IMR-90 (cell line): ENCODE results near the gene RAB39A. TPM values are rescaled to one million over a fixed set of nuclear protein-coding genes. Genes with fewer than 3 reads are reported as not detected.

Source experiments
- ATAC-seq: fragments of 200-7000 bp; cut with Tn5 transposase; 2 replicates; pipeline ENCODE4 v1.9.1; 2020; ENCODE audit warnings: low read depth, mild to moderate bottlenecking, moderate library complexity
- BruUV-seq: library from RNA; stranded (reverse); fragments of 400-500 nt; replicated peaks from 2 replicates; lab custom pipeline; 2021; lab: Mats Ljungman, UMichigan
- CTCF ChIA-PET: fragments of 300-600 bp; formaldehyde crosslinking; extraction: SDS; loops from one replicate; lab custom pipeline; 2021; ENCODE audit warnings: antibody characterized with exemption; lab: Yijun Ruan, JAX
- POLR2A ChIA-PET: fragments of 300-600 bp; sonication (Branson Sonifier 250); formaldehyde crosslinking; loops from one replicate; lab custom pipeline; 2022; ENCODE audit warnings: antibody characterized with exemption; ENCODE audit not compliant: unreplicated experiment; lab: Charles Lee
- DNase-seq: peaks from one replicate; pipeline ENCODE4 v3.0.0; 2013
- H2AFZ ChIP-seq: replicated peaks from 2 replicates; pipeline ENCODE3; 2013; ENCODE audit warnings: low read length, mild to moderate bottlenecking; ENCODE audit not compliant: poor library complexity
- H2AK5ac ChIP-seq: 2 replicates; pipeline ENCODE4 v1.6.1; 2013; ENCODE audit warnings: low read depth, low read length, inconsistent platforms
- H2AK9ac ChIP-seq: replicated peaks from 2 replicates; pipeline ENCODE3; 2013; ENCODE audit warnings: mild to moderate bottlenecking, low read depth, low read length, moderate library complexity; ENCODE audit not compliant: poor library complexity
- H2BK120ac ChIP-seq: 2 replicates; pipeline ENCODE4 v1.6.1; 2013; ENCODE audit warnings: low read depth, low read length, inconsistent platforms
- H2BK15ac ChIP-seq: 3 replicates; pipeline ENCODE4 v1.6.1; 2013; ENCODE audit warnings: low read depth, low read length, inconsistent platforms
- H2BK20ac ChIP-seq: 2 replicates; pipeline ENCODE4 v1.6.1; 2013; ENCODE audit warnings: low read depth, mild to moderate bottlenecking, inconsistent platforms, low read length, moderate library complexity
- H2BK5ac ChIP-seq: 2 replicates; pipeline ENCODE4 v1.6.1; 2013; ENCODE audit warnings: mild to moderate bottlenecking, low read depth, low read length, inconsistent platforms; ENCODE audit not compliant: poor library complexity, severe bottlenecking
- H3K14ac ChIP-seq: replicated peaks from 2 replicates; pipeline ENCODE4 v1.6.1; 2013; ENCODE audit warnings: low read depth, low read length, inconsistent platforms
- H3K18ac ChIP-seq: 2 replicates; pipeline ENCODE4 v1.6.1; 2013; ENCODE audit warnings: low read depth, low read length, control low read depth
- H3K23ac ChIP-seq: 2 replicates; pipeline ENCODE4 v1.6.1; 2013; ENCODE audit warnings: low read depth, low read length, inconsistent platforms
- H3K27ac ChIP-seq: 2 replicates; pipeline ENCODE4 v1.5.1; 2013; ENCODE audit warnings: mild to moderate bottlenecking, control low read depth, low read length; ENCODE audit not compliant: insufficient read depth
- H3K27me3 ChIP-seq: 2 replicates; pipeline ENCODE4 v1.6.1; 2013; ENCODE audit warnings: low read length; ENCODE audit not compliant: control insufficient read depth, insufficient read depth
- H3K36me3 ChIP-seq: 2 replicates; pipeline ENCODE4 v1.6.1; 2013; ENCODE audit warnings: low read length, mixed read lengths; ENCODE audit not compliant: control insufficient read depth, insufficient read depth
- H3K4ac ChIP-seq: 2 replicates; pipeline ENCODE4 v1.6.1; 2013; ENCODE audit warnings: low read depth, low read length, inconsistent platforms
- H3K4me1 ChIP-seq: 2 replicates; pipeline ENCODE4 v1.6.1; 2013; ENCODE audit warnings: low read length, mixed read lengths; ENCODE audit not compliant: control insufficient read depth, insufficient read depth
- H3K4me2 ChIP-seq: 2 replicates; pipeline ENCODE4 v1.6.1; 2013; ENCODE audit warnings: low read depth, mild to moderate bottlenecking, control low read depth, low read length, moderate library complexity
- H3K4me3 ChIP-seq: 2 replicates; pipeline ENCODE4 v1.5.1; 2013; ENCODE audit warnings: low read depth, mild to moderate bottlenecking, control low read depth, low read length, moderate library complexity; ENCODE audit not compliant: insufficient read depth
- H3K56ac ChIP-seq: 2 replicates; pipeline ENCODE4 v1.6.1; 2013; ENCODE audit warnings: low read length, inconsistent platforms; ENCODE audit not compliant: insufficient read depth; ENCODE audit errors: extremely low read depth
- H3K79me1 ChIP-seq, 2 experiments: 2 replicates each; pipeline ENCODE4 v1.6.1; 2013; ENCODE audit warnings: low read length in 2 of 2, inconsistent platforms in 1 of 2, low read depth in 1 of 2
- H3K9ac ChIP-seq: 2 replicates; pipeline ENCODE4 v1.6.1; 2013; ENCODE audit warnings: low read depth, low read length, control low read depth
- H3K9me1 ChIP-seq: 2 replicates; pipeline ENCODE4 v1.6.1; 2013; ENCODE audit warnings: low read length, inconsistent platforms; ENCODE audit not compliant: insufficient read depth
- H3K9me3 ChIP-seq: 2 replicates; pipeline ENCODE4 v1.6.1; 2013; ENCODE audit warnings: low read length; ENCODE audit not compliant: control insufficient read depth, insufficient read depth
- H4K20me1 ChIP-seq: 2 replicates; pipeline ENCODE4 v1.6.1; 2013; ENCODE audit warnings: low read length, inconsistent platforms; ENCODE audit not compliant: insufficient read depth
- H4K5ac ChIP-seq: 2 replicates; pipeline ENCODE4 v1.6.1; 2013; ENCODE audit warnings: mild to moderate bottlenecking, low read depth, low read length, control low read depth
- H4K8ac ChIP-seq, 2 experiments: 2 replicates each; pipeline ENCODE4 v1.6.1; 2013; ENCODE audit warnings: low read depth in 2 of 2, low read length in 2 of 2, control low read depth in 1 of 2, inconsistent platforms in 1 of 2
- H4K91ac ChIP-seq: 2 replicates; pipeline ENCODE4 v1.6.1; 2013; ENCODE audit warnings: low read depth, low read length, inconsistent platforms; ENCODE audit not compliant: insufficient read depth
- CHD1 ChIP-seq: IDR thresholded peaks from 2 replicates; pipeline ENCODE4 v1.6.1; 2012; ENCODE audit warnings: low read depth, low read length, improper control_type of control experiment
- ELK1 ChIP-seq: fragments of 150-350 bp; IDR thresholded peaks from 2 replicates; pipeline ENCODE4 v1.6.1; 2016; ENCODE audit warnings: low read depth, mild to moderate bottlenecking, low read length, moderate library complexity, borderline replicate concordance
- FOS ChIP-seq: fragments of 150-350 bp; IDR thresholded peaks from 2 replicates; pipeline ENCODE4 v1.6.1; 2016; ENCODE audit warnings: low read depth, low read length
- MAFK ChIP-seq: IDR thresholded peaks from 2 replicates; pipeline ENCODE4 v1.6.1; 2012; ENCODE audit warnings: low read depth, low read length, improper control_type of control experiment
- MXI1 ChIP-seq: IDR thresholded peaks from 2 replicates; pipeline ENCODE4 v1.6.1; 2012; ENCODE audit warnings: low read depth, mild to moderate bottlenecking, low read length, moderate library complexity, borderline replicate concordance
- POLR2A ChIP-seq: IDR thresholded peaks from 2 replicates; pipeline ENCODE4 v1.6.1; 2012; ENCODE audit warnings: mild to moderate bottlenecking, low read depth, low read length
- RCOR1 ChIP-seq: IDR thresholded peaks from 2 replicates; pipeline ENCODE4 v1.6.1; 2012; ENCODE audit warnings: mild to moderate bottlenecking, low read length, improper control_type of control experiment; ENCODE audit not compliant: insufficient replicate concordance
- RFX5 ChIP-seq: IDR thresholded peaks from 2 replicates; pipeline ENCODE4 v1.8.0; 2012; ENCODE audit warnings: low read depth, mild to moderate bottlenecking, low read length, moderate library complexity
- SMC3 ChIP-seq: fragments of 150-350 bp; IDR thresholded peaks from 2 replicates; pipeline ENCODE4 v1.6.1; 2016; ENCODE audit warnings: low read depth, mild to moderate bottlenecking, antibody characterized with exemption, low read length, moderate library complexity
- WGBS, 2 experiments: methylation state at CpG; one replicate each; pipeline versions ENCODE4 v1.1.5 to v1.1.7; 2013; ENCODE audit warnings: missing lambda C conversion rate in 2 of 2; ENCODE audit not compliant: insufficient read length in 1 of 2; ENCODE audit errors: extremely low coverage in 2 of 2; 5-methylcytosine and 5-hydroxymethylcytosine counted together
- dilution Hi-C: fragments of 300-500 bp; cut with HindIII; formaldehyde crosslinking; loops from one replicate; pipeline ENCODE4 v1.14.3; 2018; ENCODE audit warnings: low sequenced_read_pairs; ENCODE audit not compliant: unreplicated experiment
- in situ Hi-C: fragments of 300-500 bp; cut with MboI; formaldehyde crosslinking; loops from 3 replicates; pipeline ENCODE4 v1.14.3; 2019; ENCODE audit warnings: low sequenced_read_pairs, inconsistent platforms, mixed read lengths
- intact Hi-C: fragments of 100-400 bp; cut with micrococcal nuclease; formaldehyde crosslinking; loops from 2 replicates; pipeline ENCODE4 v1.10.0; 2022
- polyA plus RNA-seq, 3 experiments: library from polyadenylated mRNA; depleted of rRNA; stranded (reverse); fragments of >200 nt; gene quantifications; 2 replicates each; pipeline ENCODE4 v1.2.3, GENCODE V29; 2012; ENCODE audit warnings: low replicate concordance in 1 of 3
- total RNA-seq: library from RNA; depleted of rRNA; stranded (reverse); fragments of >200 nt; gene quantifications from 2 replicates; pipeline ENCODE4 v1.2.3, GENCODE V29; 2012
- TF ChIP-seq, protein P1 (sequence below): fragments of 150-350 bp; IDR thresholded peaks from 2 replicates; pipeline ENCODE4 v1.6.1; 2017; ENCODE audit warnings: mild to moderate bottlenecking, antibody characterized with exemption, low read length, low read depth
- TF ChIP-seq, protein P2 (sequence below): conservative IDR thresholded peaks from 2 replicates; pipeline ENCODE4 v1.5.1; 2012; ENCODE audit warnings: mild to moderate bottlenecking, low read depth, low read length, improper control_type of control experiment

RAB39A gene
- total and polyA plus RNA-seq, 2 of the 4 experiments (the other 2 are of a cell fraction) = not detected

- Histone ChIP-seq H2BK15ac (no peak overlapping the region), H2BK120ac (no peak overlapping the region), H2AK5ac (no peak overlapping the region), H3K4ac (no peak overlapping the region), H4K91ac (no peak overlapping the region), H3K79me1 (no peaks in the 10 kb centered on the region), H4K20me1 (no peaks in the 10 kb centered on the region), H3K27me3 (no peaks in the 10 kb centered on the region), H3K14ac (no peak overlapping the region), H2BK20ac (no peak overlapping the region), H3K56ac (no peak overlapping the region), H3K27ac (no peak overlapping the region), H3K9me3 (no peaks in the 10 kb centered on the region), H3K9ac (no peak overlapping the region), H4K5ac (no peak overlapping the region), H3K23ac (no peak overlapping the region), H3K9me1 (no peaks in the 10 kb centered on the region), H3K4me1 (no peaks in the 10 kb centered on the region), H4K8ac (no peak overlapping the region), H3K4me3 (no peak overlapping the region), H2BK5ac (no peak overlapping the region), H3K18ac (no peak overlapping the region), H3K4me2 (no peak overlapping the region), H2AFZ (no peak overlapping the region), H3K36me3 (no peaks in the 10 kb centered on the region), H2AK9ac (no peak overlapping the region)
- 46% methylated on average over 3 of the region's 23 CpGs; no CpG with 5 or more reads in 1 of the 2 experiments for WGBS, 2 experiments
- ATAC-seq (no peak), DNase-seq (no peak)
- POLR2A ChIA-PET = no interaction called here
- in situ Hi-C loops = no loop called here
- dilution Hi-C loops = no loop called here
- no TSS peak for BruUV-seq
- TF ChIP-seq CHD1 = no peak
- TF ChIP-seq MAFK = no peak
- TF ChIP-seq, protein P1, sequence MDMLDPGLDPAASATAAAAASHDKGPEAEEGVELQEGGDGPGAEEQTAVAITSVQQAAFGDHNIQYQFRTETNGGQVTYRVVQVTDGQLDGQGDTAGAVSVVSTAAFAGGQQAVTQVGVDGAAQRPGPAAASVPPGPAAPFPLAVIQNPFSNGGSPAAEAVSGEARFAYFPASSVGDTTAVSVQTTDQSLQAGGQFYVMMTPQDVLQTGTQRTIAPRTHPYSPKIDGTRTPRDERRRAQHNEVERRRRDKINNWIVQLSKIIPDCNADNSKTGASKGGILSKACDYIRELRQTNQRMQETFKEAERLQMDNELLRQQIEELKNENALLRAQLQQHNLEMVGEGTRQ = no peak
- no peak for TF ChIP-seq RFX5
- TF ChIP-seq RCOR1 = no peak
- TF ChIP-seq, protein P2, sequence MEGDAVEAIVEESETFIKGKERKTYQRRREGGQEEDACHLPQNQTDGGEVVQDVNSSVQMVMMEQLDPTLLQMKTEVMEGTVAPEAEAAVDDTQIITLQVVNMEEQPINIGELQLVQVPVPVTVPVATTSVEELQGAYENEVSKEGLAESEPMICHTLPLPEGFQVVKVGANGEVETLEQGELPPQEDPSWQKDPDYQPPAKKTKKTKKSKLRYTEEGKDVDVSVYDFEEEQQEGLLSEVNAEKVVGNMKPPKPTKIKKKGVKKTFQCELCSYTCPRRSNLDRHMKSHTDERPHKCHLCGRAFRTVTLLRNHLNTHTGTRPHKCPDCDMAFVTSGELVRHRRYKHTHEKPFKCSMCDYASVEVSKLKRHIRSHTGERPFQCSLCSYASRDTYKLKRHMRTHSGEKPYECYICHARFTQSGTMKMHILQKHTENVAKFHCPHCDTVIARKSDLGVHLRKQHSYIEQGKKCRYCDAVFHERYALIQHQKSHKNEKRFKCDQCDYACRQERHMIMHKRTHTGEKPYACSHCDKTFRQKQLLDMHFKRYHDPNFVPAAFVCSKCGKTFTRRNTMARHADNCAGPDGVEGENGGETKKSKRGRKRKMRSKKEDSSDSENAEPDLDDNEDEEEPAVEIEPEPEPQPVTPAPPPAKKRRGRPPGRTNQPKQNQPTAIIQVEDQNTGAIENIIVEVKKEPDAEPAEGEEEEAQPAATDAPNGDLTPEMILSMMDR = no peak
- no peak for TF ChIP-seq MXI1
- no peak for TF ChIP-seq FOS
- TF ChIP-seq POLR2A = no peak
- TF ChIP-seq SMC3 = no peak
- TF ChIP-seq ELK1 = no peak
- CTCF ChIA-PET = no interaction called here
- intact Hi-C loops = no loop called here
Measured at GRCh38 chr11:107908211-107908610, 20.0 kb upstream of the RAB39A start.
